Uterus (tissue), 2 donors: Measurements from ENCODE around the gene RAD52.

Source experiments
- POLR2A ChIP-seq, 2 donors: fragments of 450-650 bp; IDR thresholded peaks; one replicate each; pipeline ENCODE4 v1.6.1; 2016; ENCODE audit warnings: antibody characterized with exemption in 2 of 2, mild to moderate bottlenecking in 1 of 2, moderate library complexity in 1 of 2
- TF ChIP-seq, protein P1 (sequence below), 4 experiments: fragments of 200-600 bp in 2 of 4; fragments of 450-650 bp in 2 of 4; sonication (generic) in 2 of 4; IDR thresholded peaks; one replicate each; pipeline ENCODE4 v1.5.1; 2016 to 2019; ENCODE audit warnings: antibody characterized with exemption in 4 of 4, mild to moderate bottlenecking in 2 of 4, moderate library complexity in 1 of 4

DNA sequence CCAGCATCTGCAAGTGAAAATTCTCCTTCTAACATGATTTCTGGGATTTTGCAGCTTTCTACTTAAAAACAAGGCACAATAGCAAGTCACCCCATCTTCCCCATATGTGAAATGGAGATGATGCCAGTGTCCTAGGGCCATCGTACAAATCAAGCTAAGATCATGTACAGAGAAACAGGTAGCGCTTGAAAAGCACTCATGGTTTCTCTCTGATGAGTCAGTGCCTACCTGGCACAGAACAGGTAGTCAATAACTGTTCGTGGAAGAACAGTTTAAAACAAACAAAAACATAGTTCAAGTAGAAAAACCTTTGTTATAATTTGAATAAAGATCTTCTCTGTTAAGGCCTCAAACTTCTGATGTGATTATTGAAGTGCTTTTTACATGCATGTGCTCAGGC, 46.9 kb downstream of the RAD52 start:
- TF ChIP-seq, protein P1, sequence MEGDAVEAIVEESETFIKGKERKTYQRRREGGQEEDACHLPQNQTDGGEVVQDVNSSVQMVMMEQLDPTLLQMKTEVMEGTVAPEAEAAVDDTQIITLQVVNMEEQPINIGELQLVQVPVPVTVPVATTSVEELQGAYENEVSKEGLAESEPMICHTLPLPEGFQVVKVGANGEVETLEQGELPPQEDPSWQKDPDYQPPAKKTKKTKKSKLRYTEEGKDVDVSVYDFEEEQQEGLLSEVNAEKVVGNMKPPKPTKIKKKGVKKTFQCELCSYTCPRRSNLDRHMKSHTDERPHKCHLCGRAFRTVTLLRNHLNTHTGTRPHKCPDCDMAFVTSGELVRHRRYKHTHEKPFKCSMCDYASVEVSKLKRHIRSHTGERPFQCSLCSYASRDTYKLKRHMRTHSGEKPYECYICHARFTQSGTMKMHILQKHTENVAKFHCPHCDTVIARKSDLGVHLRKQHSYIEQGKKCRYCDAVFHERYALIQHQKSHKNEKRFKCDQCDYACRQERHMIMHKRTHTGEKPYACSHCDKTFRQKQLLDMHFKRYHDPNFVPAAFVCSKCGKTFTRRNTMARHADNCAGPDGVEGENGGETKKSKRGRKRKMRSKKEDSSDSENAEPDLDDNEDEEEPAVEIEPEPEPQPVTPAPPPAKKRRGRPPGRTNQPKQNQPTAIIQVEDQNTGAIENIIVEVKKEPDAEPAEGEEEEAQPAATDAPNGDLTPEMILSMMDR (IDR thresholded peaks at IDR 0.05), result no peak
- no peak for TF ChIP-seq POLR2A (IDR thresholded peaks at IDR 0.05)
